ENCODE data around the gene ZBTB46. TPM values are rescaled to one million over a fixed set of nuclear protein-coding genes. Genes with fewer than 3 reads are reported as not detected.
"Not testable (repeated sequence)": the region's sequence is repeated elsewhere in the genome, so short reads cannot be mapped to it uniquely, and the experiment has no call there.

ZBTB46 gene
- total RNA-seq, 1 donor: 0.36 TPM

- Histone ChIP-seq H3K27ac (ENCODE audit: low read depth, low read length) (no peak overlapping the region), H3K79me2 (ENCODE audit: insufficient read depth, low read length) (no peaks in the 10 kb centered on the region), H3K36me3 (ENCODE audit: insufficient read depth, low read length) (no peaks in the 10 kb centered on the region), H3K4me1 (ENCODE audit: insufficient read depth, low read length) (no peaks in the 10 kb centered on the region), H3K4me2 (ENCODE audit: insufficient read depth, low read length) (no peak overlapping the region), H3K9me3 (ENCODE audit: low read depth, low read length) (no peaks in the 10 kb centered on the region), H3K27me3 (ENCODE audit: insufficient read depth, low read length) (no peaks in the 10 kb centered on the region), H3K4me3 (ENCODE audit: insufficient read depth, low read length) (no peak overlapping the region), H4K20me1 (ENCODE audit: insufficient read depth, low read length) (no peaks in the 10 kb centered on the region), H2AFZ (ENCODE audit: low read length) (no peak overlapping the region)
- peak; percentile 74 for DNase-seq (ENCODE audit: insufficient read length, low spot score, missing footprints)
- TF ChIP-seq CTCF (IDR thresholded peaks at IDR 0.05; ENCODE audit: extremely low read depth, low read depth, low read length): no peak
These were observed 28.4 kb downstream of the ZBTB46 start for GRCh38 chr20:63802469-63803240.

- not testable (repeated sequence) for DNase-seq (ENCODE audit: insufficient read length, low spot score, missing footprints); H3K27me3 ChIP-seq (ENCODE audit: insufficient read depth, low read length); H3K4me3 ChIP-seq (ENCODE audit: insufficient read depth, low read length); H4K20me1 ChIP-seq (ENCODE audit: insufficient read depth, low read length); H3K27ac ChIP-seq (ENCODE audit: low read depth, low read length); H3K4me2 ChIP-seq (ENCODE audit: insufficient read depth, low read length); H3K36me3 ChIP-seq (ENCODE audit: insufficient read depth, low read length); H3K79me2 ChIP-seq (ENCODE audit: insufficient read depth, low read length); H3K4me1 ChIP-seq (ENCODE audit: insufficient read depth, low read length); H2AFZ ChIP-seq (ENCODE audit: low read length); H3K9me3 ChIP-seq (ENCODE audit: low read depth, low read length)
These were observed 29.9 kb downstream of the ZBTB46 start for GRCh38 chr20:63801174-63801573.

- not testable (repeated sequence) for H4K20me1 ChIP-seq (ENCODE audit: insufficient read depth, low read length); H3K36me3 ChIP-seq (ENCODE audit: insufficient read depth, low read length); H3K9me3 ChIP-seq (ENCODE audit: low read depth, low read length); DNase-seq (ENCODE audit: insufficient read length, low spot score, missing footprints); H2AFZ ChIP-seq (ENCODE audit: low read length); H3K4me2 ChIP-seq (ENCODE audit: insufficient read depth, low read length); H3K27ac ChIP-seq (ENCODE audit: low read depth, low read length); H3K79me2 ChIP-seq (ENCODE audit: insufficient read depth, low read length); H3K4me3 ChIP-seq (ENCODE audit: insufficient read depth, low read length); H3K27me3 ChIP-seq (ENCODE audit: insufficient read depth, low read length); H3K4me1 ChIP-seq (ENCODE audit: insufficient read depth, low read length)
These were observed 30.7 kb downstream of the ZBTB46 start for GRCh38 chr20:63800411-63800810.

- not testable (repeated sequence) for H3K27me3 ChIP-seq (ENCODE audit: insufficient read depth, low read length); DNase-seq (ENCODE audit: insufficient read length, low spot score, missing footprints); H3K4me2 ChIP-seq (ENCODE audit: insufficient read depth, low read length); H2AFZ ChIP-seq (ENCODE audit: low read length); H3K79me2 ChIP-seq (ENCODE audit: insufficient read depth, low read length); H3K27ac ChIP-seq (ENCODE audit: low read depth, low read length); H4K20me1 ChIP-seq (ENCODE audit: insufficient read depth, low read length); H3K36me3 ChIP-seq (ENCODE audit: insufficient read depth, low read length); H3K4me3 ChIP-seq (ENCODE audit: insufficient read depth, low read length); H3K4me1 ChIP-seq (ENCODE audit: insufficient read depth, low read length); H3K9me3 ChIP-seq (ENCODE audit: low read depth, low read length)
These were observed 31.9 kb downstream of the ZBTB46 start for GRCh38 chr20:63799127-63799526.

- not testable (repeated sequence) for H3K27me3 ChIP-seq (ENCODE audit: insufficient read depth, low read length); H3K79me2 ChIP-seq (ENCODE audit: insufficient read depth, low read length); H3K9me3 ChIP-seq (ENCODE audit: low read depth, low read length); H3K36me3 ChIP-seq (ENCODE audit: insufficient read depth, low read length); H3K27ac ChIP-seq (ENCODE audit: low read depth, low read length); DNase-seq (ENCODE audit: insufficient read length, low spot score, missing footprints); H3K4me2 ChIP-seq (ENCODE audit: insufficient read depth, low read length); H2AFZ ChIP-seq (ENCODE audit: low read length); H3K4me1 ChIP-seq (ENCODE audit: insufficient read depth, low read length); H3K4me3 ChIP-seq (ENCODE audit: insufficient read depth, low read length); H4K20me1 ChIP-seq (ENCODE audit: insufficient read depth, low read length)
These were observed 33.9 kb downstream of the ZBTB46 start for GRCh38 chr20:63797175-63797574.
